Neural progenitor cell (in vitro differentiated cells): ENCODE measurements around the gene NKTR.

Experiments used
- EZH2 ChIP-seq: fragments of 200-600 bp; sonication (generic); IDR thresholded peaks from 2 replicates; pipeline ENCODE4 v1.6.1; 2017; ENCODE audit warnings: antibody characterized with exemption, mild to moderate bottlenecking, moderate library complexity
- EZH2phosphoT487 ChIP-seq: fragments of 200-600 bp; sonication (generic); IDR thresholded peaks from 2 replicates; pipeline ENCODE4 v1.6.1; 2017; ENCODE audit warnings: antibody characterized with exemption
- TF ChIP-seq, protein P1 (sequence below): fragments of 200-600 bp; sonication (generic); IDR thresholded peaks from 2 replicates; pipeline ENCODE4 v1.5.1; 2017; ENCODE audit warnings: antibody characterized with exemption, mild to moderate bottlenecking

DNA sequence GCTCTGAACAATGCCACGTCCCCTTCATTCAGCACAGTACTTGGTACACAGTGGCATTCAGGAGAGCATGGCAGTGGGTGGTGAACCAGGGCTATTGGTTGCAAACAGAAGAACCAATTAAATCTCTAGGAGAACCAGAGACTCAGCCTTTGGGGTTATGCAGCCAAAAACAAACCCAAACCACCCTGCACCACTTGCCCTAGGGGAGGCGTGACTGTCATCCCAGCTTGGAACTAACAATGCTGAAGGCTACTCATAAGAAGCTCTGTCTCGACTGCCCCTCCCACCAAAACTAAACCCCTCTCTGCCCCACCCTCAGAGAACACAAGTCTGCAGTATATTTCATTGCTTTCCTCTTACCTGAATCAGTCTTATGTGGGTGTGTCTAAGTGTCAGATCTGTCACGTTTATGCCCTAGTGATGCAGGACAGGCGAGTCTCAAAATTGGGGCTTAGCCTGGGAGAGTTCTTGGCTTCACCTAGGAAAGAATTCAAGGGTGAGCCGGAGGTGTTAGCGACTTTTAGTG is 69.6 kb downstream of the NKTR start:
- TF ChIP-seq, protein P1, sequence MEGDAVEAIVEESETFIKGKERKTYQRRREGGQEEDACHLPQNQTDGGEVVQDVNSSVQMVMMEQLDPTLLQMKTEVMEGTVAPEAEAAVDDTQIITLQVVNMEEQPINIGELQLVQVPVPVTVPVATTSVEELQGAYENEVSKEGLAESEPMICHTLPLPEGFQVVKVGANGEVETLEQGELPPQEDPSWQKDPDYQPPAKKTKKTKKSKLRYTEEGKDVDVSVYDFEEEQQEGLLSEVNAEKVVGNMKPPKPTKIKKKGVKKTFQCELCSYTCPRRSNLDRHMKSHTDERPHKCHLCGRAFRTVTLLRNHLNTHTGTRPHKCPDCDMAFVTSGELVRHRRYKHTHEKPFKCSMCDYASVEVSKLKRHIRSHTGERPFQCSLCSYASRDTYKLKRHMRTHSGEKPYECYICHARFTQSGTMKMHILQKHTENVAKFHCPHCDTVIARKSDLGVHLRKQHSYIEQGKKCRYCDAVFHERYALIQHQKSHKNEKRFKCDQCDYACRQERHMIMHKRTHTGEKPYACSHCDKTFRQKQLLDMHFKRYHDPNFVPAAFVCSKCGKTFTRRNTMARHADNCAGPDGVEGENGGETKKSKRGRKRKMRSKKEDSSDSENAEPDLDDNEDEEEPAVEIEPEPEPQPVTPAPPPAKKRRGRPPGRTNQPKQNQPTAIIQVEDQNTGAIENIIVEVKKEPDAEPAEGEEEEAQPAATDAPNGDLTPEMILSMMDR: no peak
- no peak for TF ChIP-seq EZH2phosphoT487
- TF ChIP-seq EZH2: no peak
